GM21786 (cell line): ENCODE measurements around the gene SUMO3.

Source experiments
- ATAC-seq: cut with Tn5 transposase; IDR thresholded peaks from one replicate; pipeline ENCODE4 v1.9.1; 2021; ENCODE audit not compliant: unreplicated experiment

SUMO3 gene

DNA sequence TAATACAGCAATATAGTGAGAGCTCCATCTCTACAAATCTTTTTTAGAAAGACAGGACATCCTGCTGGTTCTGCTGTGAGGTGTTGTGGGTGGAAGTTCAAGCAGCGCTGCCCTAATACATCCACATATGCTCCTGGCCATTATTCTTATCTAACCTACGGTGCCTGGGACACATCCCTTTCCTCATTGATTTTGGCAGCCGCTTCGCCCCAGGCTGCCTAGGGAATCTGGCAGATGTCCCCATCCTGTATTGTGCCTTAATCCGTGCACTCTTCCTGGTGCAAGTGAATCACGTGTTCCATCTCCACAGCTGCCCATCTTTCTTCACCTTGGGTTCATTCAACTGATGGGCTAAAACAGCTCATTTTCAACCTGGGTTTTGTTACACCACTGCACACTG is 13.1 kb downstream of the SUMO3 start:
- ATAC-seq, result no peak

DNA sequence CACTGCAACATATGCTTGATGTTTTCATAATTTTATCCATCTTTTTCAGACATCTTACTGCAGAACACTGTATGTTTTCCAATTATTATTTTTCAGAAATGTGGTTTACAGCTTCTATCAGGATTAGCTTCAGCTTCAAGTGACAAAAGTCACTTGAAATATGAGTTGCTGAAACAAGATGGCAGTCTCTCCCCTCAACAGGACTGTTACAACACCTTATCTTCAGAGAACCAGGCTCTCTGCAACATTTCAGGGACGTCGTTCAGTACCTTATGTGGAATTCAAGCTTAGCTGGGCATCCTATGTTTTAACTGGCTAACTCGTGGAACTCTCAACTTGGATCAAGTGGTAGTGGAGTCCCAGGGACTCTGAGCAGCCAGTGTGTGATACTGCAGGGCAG is 14.2 kb downstream of the SUMO3 start:
- no peak for ATAC-seq

DNA sequence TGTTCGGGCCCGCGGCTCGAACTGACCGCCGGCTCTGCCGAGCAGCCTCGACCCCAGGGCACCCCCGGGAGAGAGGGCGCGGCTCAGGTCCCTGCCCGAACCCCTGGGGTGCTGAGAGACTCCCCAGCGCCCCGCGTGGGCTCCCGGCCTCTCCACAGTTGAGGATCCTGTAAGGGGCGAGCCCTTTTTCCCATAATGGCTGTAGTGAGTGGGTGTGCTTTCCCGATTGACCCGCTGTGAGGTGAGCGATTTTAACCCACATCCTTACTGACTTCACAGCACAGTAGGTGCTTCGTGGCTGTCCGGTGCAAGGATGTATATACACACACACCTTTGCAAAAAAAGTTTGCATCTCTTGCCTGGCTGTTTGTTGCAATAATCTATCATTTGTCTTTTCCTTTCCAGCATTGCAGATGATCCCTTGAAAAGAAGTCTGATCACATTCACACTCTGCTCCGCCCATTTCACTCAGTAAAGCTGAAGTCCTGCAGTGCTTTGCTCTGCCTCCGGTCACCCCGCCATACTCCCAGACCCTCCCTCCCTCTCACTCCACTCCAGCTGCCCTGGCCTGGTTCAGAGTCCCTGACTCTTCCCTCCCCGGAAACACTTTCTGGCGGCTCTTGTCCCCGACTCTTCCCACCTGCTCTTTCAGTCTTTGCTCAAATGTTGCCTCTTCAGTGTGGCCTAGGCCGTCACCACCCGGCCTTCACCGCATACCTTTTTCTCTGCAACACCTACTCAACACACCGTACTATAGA is 15.3 kb downstream of the SUMO3 start:
- ATAC-seq, result no peak

DNA sequence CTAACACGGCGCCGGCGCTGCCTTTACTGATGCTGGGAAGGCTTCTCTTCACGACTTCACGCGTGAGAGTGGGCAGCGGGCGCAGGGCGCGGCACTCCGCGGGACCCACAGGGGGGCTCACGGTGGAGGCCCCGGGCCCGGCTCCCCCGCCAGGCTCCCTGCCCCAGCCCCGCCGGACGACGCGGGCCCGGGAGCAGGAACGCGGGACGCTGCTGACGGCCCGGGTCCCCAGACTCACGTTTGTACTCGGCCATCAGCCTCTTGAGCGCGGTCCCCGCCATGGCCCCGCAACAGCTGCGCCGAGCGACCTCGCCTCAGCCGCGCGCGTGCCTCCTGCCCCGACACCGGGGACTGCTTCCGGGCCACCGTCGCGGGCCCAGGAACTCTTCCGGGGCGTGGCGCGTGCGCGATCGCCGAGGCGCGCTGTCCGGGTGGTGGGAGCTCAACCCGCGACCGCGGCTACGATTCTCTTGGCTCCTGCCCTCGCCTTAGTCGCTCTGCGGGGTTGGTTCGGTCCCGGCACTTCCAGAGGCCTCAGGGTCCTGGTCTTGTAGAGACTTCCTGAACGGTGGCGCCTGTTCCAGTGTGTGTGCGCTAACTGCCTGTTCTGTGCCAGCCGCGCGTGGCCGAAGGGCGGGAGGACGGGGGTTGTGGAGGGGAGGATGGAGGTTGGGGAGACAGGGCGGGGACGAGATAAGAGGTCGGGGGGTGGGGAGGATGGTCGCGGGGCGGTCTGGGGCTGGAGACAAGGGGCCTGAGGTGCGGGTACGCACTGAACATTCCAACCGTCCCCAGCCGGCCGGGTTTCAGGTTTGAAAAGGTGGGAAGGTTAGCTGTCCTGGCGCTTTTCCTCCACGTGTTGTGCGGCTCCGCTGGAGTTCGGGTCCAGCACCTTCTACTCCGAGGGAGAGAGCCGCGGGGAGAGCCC is 16.1 kb downstream of the SUMO3 start, which contains the start of gene UBE2G2:
TSS of gene UBE2G2 (minus strand) at position 353 of the 928 bp plus-strand sequence. CDS start at position 281, 72 bp downstream.
- ATAC-seq, result peak; percentile 74

DNA sequence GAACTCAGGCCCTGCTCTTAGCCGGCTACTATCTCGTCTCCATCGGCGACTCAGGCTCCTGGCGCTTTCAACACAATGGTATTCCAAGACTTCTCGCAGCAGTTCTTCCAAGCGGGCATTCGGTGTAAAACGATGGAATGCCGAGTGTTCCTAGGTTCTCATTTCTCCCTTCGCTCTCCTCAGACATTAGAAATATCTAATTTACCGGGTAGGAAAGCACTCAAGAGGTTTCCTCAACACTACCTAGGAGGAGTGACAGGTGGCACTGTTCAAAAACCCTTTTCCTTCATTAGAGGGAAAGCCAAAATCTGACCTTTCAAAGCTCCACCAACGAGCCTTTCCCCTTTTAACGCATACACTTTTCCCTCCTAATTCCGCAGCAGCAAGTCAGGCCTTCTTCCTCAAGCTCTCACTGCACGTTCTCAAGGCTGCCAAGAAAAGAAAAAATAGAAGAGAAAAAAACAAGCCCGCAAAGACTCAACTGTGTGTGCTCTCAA is 16.8 kb downstream of the SUMO3 start:
- ATAC-seq, result no peak

DNA sequence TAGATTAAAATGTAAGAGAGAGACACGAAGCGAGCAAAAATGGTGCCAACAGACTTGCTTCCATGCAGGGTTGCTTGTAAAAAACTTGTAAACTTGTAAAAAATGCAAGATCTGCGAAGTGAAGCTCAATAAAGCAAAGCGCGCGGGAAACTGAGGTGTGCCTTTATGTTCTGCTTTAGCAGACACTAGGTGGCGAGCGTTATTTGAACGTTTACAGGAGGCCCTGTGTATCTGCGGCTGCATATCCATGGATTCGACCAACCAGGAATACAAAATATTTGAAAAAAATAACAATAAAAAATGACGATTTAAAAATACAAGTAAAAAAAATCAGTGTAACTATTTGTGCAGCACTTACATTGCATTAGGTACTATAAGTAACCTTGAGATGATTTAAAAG is 17.8 kb downstream of the SUMO3 start:
- no peak for ATAC-seq

DNA sequence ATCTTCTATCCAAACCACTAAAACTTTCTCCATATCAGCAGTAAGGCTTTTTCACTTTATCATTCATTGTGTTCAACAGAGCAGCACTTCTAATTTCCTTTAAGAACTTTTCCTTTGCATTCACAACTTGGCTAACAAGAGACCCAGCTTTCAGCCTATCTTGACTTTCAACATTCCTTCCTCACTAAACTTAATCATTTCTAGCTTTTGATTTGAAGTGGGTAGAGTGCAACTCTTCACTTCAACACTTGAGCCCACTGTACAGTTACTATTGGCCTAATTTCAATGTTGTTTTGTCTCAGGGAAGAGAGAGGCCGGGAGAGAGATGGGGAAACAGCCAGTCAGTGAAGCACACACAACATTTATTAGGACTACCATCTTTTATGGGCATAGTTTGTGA is 18.2 kb downstream of the SUMO3 start:
- no peak for ATAC-seq

DNA sequence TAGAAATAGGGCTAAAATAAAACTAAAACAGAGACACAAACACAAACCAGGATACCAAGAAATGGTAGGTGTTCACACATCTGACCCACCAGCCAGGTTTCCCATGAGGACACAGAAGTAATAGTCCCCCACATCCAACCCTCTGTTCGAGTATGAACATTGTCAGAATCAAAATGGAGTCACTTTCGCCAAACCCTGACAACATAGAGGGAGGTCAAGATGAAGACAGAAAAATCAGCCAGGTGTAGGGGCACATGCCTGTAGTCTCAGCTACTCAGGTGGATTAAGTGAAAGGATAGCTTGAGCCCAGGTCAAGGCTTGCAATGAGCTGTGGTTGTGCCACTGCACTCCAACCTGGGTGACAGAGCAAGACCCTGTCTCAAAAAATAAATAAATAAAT is 20.1 kb downstream of the SUMO3 start:
- ATAC-seq, result no peak

DNA sequence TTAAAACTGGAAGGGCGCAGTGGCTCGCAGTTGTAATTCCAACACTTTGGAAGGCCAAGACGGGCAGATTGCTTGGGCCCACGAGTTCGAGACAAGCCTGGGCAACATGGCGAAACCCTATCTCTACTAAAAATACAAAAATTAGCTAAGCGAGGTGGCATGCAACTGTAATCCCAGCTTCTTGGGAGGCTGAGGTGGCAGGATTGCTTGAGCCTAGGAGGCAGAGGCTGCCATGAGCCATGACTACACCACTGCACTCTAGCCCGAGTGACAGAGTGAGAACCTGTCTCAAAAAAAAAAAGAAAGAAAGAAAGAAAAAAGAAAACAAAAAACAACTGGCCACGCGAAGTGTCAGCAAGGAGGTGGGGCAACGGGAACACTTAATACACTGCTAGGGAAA is 22.5 kb downstream of the SUMO3 start:
- ATAC-seq, result no peak

DNA sequence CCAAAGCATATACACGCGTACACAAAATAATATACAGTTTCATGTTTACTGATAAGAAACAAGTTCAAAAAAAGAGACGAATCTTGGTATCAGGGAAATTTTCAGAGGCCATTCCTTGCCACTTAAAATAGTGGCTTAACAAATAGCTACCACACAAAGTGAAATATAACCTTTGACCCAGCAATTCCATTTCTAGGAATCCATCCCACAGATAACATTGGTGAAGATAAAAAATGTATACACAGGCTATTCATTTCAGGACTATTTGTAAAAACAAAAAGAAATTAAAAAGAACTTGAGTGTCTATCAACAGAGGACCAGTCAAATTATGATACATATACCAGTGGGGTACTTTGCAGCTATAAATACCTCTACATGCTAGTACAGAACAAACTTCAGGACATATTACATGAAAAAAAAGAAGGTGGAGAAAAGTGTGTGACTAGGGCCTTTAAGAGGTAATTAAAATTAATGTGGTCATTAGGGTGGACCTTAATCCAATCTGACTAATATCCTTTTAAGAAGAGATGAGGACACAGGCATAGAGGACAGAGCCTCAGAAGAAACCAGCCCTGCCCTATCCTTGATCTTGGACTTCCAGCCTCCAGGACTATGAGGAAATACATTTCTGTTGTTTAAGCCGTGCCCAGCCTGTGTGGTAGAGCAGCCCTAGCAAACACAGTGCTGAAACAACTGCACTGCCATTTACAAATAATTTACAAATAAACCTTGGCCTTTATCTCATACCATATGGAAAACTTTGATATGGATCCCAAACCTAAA is 24.1 kb downstream of the SUMO3 start:
- no peak for ATAC-seq

DNA sequence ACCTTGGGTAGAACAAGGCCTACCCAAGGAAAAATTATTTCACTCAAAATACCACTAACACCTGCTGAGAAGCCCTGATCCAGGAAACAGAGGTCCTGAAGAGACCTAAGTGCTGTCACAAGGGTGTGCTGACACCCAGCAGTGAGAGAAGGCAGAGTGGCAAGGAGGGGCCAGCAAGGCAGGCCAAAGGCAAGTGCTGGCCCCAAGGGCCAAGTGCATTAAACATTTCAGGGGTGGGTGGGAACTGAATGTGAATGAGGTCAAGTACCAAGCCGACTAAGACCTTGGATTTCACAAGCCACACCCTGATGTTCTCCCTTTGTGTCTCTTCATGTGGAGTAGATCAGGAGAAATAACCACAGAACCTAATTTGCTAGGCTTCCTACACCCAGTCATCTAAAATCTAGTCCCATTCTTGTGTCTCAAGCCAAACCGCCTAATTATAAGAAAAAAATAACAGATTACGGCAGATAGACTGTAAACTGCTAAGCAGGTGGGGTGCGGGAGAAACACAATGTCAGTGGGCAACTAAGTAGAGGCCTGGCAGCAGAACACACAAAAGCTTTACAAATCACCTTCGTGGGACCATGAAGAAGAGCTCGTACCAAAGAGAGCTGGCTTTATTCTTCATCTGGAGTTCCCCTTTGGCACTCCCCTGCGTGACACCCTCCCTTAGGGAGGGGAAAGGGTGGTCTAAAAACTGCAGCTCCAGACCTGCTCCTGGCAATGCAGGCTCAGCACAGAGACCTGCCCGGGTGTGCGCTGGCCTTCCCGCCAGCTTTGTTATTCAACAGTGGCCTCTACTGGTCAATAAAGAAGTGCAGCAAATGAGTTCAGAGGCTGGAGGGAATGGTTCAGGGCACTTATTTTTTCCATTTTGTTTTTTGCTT is 24.9 kb downstream of the SUMO3 start:
- no peak for ATAC-seq

DNA sequence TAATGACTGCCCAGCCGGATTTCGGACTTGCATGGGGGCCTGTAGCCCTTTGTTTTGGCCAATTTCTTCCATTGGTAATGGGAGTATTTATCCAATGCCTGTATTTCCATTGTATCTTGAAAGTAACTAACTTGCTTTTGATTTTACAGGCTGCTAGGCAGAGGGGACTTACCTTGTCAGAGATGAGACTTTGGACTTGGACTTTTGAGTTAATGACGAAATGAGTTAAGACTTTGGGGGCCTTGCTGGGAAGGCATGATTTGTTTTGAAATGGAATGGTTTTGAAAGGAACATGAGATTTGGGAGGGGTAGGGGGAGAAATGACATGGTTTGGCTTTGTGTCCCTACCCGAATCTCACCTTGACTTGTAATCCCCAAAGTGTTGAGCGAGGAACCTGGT is 25.9 kb downstream of the SUMO3 start:
- no peak for ATAC-seq

DNA sequence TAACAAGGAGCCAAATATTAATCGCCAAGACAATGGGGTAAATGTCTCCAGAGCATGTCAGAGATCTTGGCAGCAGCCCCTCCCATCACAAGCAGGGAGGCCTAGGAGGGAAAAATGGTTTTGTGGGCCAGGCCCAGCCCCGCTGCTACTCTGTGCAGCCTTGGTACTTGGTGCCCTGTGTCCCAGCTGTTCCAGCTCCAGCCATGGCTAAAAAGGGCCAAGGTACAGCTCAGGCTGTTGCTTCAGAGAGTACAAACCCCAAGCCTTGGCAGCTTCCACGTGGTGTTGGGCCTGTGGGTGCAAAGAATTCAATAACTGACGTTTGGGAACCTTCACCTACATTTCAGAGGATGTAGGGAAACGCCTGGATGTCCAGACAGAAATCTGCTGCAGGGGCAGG is 26.6 kb downstream of the SUMO3 start:
- no peak for ATAC-seq

DNA sequence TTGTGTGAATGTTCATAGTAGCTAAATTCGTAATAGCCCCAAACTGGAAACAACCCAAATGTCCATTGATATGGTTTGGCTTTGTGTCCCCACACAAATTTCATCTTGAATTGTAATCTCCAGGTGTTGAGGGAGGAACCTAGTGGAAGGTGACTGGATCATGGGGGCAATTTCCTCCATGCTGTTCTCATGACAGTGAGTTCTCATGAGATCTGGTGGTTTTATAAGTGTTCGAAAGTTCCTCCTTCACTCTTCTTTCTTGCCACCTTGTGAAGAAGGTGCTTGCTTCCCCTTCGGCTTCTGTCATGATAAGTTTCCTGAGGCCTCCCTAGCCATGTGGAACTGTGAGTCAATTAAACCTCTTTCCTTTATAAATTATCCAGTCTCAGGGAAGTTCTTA is 27.5 kb downstream of the SUMO3 start:
- no peak for ATAC-seq

DNA sequence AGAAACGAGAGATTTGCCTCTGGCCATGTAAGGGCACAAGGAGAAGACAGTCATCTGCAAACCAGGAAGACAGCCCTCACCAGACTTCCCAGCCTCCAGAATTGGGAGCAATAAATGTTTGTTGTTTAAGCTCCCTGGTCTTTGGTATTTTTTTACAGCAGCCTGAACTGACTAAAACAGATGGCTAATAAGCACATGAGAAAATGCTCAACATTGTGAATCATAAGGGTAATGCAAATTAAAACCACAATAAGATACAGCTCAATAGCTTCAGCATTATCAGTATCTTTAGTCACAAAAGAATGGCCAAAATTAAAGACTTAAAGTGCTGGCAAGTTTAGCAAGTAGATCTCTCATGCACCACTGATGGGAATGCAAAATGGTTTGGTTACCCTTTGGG is 28.0 kb downstream of the SUMO3 start:
- ATAC-seq, result no peak

DNA sequence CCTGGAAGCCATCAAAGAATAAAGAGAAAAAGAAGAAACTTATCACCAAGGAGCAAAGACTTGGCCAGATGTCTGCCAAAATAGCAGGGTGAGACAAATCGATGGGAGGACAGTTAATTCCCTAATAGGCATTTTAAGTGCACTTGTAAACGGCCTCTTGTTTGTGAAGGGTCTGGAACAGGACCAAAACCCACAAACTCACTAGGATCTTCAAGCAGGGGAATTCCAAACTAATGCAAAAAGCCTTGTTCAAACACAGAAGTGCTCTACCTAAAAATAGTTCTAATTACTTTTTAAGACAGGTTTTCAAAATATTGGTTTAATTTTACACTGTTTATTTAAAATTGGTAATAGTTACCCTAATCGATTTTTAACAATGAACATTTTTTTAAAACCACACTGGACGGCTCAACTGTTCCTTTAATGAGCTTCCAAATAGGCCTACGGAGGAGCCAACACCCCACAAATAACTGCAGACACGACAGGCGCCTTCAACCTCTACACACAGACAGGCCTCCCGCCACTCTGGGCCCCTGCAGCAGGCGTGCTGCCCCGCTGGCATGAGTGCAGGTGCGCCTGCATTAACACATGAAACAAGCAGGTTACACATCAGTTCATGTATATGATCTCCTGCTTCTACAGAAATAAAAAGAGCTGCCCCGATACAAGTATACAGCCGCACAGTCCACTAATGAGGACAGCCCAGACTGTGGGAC is 32.1 kb downstream of the SUMO3 start:
- no peak for ATAC-seq

DNA sequence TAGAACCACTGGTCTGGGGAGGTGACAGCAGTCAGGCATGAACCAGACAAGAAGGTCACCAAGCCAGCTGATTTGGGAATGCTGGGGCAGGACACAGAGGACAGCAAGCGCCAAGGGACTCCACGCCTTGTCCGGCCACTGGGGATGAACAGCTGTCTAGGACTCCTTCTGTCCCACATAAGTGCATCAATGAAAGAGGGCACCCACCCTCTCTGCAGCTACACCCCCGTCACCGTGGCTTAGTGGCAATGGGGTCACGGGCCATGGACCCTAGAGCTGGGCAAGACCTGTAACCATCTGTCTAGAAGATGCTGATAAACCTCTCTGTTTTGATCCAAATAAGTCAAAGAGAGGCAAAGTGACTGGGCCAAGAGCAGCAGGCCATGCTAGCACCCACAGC is 33.1 kb downstream of the SUMO3 start:
- ATAC-seq, result no peak

DNA sequence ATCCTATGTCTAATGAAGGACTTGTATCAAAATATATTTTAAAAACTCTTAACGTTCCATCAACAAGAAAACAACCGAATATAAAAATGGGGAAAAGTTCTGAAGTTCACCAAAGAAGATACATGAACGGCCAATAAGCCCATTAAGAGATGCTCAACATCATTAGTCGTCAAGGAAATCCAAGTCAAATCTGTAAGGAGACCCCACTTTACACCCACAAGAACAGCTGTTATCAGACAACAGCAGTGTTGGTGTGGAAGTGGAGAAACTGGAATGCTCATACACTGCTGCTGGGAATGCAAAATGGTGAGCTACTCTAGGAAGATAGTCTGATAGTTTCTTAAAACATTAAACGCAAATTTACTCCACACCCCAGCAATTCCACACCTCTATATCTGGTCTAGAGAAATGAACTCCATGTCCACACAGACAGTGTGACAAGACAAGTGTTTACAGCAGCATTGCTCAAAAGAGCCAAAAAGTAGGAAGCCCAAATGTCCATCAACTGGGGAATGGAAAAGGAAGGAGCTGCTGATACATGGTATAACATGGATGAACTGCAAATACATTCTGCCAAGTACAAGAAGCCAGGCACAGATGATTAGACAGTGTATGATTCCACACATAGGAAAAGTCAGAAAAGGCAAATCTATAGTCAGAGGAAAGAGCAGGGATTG is 34.7 kb downstream of the SUMO3 start:
- ATAC-seq, result no peak
